LNCaP clone FGC (cell line): ENCODE measurements around the gene CST8.

ENCODE experiments used
- DNase-seq: peaks from one replicate; pipeline ENCODE4 v3.0.0-alpha.2; 2011; ENCODE audit warnings: low read depth
- H3K4me3 ChIP-seq: 2 replicates; pipeline ENCODE4 v1.5.1; 2011; ENCODE audit warnings: mild to moderate bottlenecking, low read depth, low read length, control low read depth
- TF ChIP-seq, protein P1 (sequence below): IDR thresholded peaks from 2 replicates; pipeline ENCODE4 v1.5.1; 2012; ENCODE audit warnings: mild to moderate bottlenecking; ENCODE audit not compliant: control insufficient read depth, insufficient read depth; ENCODE audit errors: extremely low read depth

Gene CST8

GRCh38 chr20:23490817-23491216 lies at the start of gene CST8:
Gene CST8 (plus strand): TSS chr20:23491117. CDS start chr20:23491668, 551 bp downstream.
- no peak for DNase-seq
- TF ChIP-seq, protein P1, sequence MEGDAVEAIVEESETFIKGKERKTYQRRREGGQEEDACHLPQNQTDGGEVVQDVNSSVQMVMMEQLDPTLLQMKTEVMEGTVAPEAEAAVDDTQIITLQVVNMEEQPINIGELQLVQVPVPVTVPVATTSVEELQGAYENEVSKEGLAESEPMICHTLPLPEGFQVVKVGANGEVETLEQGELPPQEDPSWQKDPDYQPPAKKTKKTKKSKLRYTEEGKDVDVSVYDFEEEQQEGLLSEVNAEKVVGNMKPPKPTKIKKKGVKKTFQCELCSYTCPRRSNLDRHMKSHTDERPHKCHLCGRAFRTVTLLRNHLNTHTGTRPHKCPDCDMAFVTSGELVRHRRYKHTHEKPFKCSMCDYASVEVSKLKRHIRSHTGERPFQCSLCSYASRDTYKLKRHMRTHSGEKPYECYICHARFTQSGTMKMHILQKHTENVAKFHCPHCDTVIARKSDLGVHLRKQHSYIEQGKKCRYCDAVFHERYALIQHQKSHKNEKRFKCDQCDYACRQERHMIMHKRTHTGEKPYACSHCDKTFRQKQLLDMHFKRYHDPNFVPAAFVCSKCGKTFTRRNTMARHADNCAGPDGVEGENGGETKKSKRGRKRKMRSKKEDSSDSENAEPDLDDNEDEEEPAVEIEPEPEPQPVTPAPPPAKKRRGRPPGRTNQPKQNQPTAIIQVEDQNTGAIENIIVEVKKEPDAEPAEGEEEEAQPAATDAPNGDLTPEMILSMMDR, result no peak
- H3K4me3 ChIP-seq, result no peak within 1 kb of the TSS

DNA sequence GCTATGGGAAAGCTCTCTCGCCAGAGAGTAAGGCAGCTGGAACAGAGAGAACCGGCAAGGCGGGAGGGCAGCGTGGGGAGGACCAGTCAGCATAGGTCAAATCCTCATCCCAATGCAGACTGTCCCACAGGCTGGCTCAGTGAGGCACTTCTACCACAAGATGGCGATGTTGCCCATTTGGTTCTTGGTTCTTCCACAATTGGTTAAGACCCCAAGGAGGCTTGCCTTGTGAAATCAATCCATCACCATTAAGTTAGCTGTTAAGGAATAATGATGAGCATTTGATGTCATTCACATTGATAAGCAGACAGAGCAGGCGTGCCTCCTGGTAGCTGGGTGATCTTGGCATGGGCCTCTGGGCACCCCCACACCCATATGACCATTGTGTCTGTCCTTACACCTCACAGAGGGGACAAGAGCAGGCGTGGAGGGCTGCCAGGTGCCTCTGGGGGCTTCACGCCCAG lies 49.0 kb upstream of the CST8 start:
- H3K4me3 ChIP-seq, result no peak overlapping the region
- TF ChIP-seq, protein P1, result peak; percentile 94
- peak; percentile 39 for DNase-seq

- TF ChIP-seq, protein P1, result no peak
- no peak overlapping the region for H3K4me3 ChIP-seq
- DNase-seq, result no peak
Measured at GRCh38 chr20:23442436-23442835, 48.5 kb upstream of the CST8 start.

GRCh38 chr20:23444859-23445258 lies 46.1 kb upstream of the CST8 start:
- TF ChIP-seq, protein P1, result no peak
- no peak overlapping the region for H3K4me3 ChIP-seq
- no peak for DNase-seq

DNA sequence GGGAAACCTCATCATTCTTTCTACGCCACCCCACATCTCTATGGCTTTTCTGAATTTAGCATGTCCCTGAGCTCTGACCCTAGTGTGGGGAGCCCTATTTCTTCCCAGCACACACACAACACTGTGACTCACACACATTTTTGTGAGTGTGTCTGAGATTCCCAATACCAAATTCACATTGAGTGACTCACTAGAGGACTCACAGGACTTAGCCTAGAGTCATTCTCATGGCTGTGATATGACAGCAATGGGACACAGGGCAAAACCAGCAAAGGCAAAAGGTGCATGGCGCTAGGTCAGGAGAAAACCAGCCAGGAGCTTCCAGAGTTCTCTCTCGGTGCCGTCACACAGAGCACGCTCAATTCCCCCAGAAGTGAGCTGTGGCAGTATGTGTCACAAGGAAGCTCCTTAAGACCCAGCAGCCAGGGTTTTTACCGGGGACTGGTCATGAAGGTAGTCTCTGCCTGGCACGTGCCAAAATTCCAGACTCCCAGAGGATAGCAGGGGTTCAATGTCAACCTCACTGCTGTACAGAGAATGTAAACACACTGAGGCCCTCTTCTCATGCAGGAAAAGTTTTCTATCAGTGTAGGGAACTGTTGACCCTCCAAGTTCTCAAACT lies 45.2 kb upstream of the CST8 start:
- TF ChIP-seq, protein P1, result no peak
- H3K4me3 ChIP-seq, result no peak overlapping the region
- DNase-seq, result no peak

DNA sequence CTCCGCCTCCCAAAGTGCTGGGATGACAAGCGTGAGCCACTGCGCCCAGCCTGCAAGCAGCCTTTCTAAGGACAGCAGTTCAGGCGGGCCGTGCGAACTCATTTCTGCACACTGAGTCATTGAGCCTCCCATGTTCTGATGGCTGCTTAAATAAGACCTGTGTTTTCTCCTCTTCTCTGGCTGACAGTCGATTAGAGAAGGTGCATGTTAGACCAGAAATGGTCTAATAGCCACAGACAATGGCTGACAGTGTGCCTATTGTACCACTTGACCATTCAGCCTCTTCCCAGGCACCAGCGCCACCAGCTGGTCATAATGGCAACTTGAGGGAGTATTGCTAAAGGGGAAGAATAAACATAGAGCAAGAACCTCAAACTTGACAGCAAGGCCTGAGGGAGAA lies 44.4 kb upstream of the CST8 start:
- TF ChIP-seq, protein P1, result peak; percentile 74
- H3K4me3 ChIP-seq, result no peak overlapping the region
- no peak for DNase-seq

DNA sequence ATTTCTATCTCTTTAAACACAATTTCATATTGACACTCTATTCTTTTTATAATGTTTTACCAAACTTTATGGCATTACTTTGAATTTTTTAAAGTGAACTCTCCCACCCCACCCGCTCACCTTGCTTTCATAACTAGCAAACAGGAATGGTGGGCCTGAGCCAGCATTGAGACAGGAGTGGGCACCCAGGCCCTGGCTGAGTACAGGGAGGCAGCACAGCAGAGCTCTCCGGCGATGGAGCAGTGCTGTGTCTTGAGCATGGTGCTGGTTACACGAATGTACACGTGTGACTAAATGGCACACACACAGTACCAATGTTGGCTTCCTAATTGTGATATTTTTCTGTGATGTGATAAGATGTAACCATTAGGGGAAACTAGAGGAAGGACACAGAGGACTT lies 42.8 kb upstream of the CST8 start:
- no peak overlapping the region for H3K4me3 ChIP-seq
- TF ChIP-seq, protein P1, result no peak
- DNase-seq, result no peak
